SH-SY5Y (cell line): ENCODE results near the gene ZMYND12.

Source experiments
- GATA2 ChIP-seq: IDR thresholded peaks from 2 replicates; pipeline ENCODE4 v1.6.1; 2011; ENCODE audit warnings: mild to moderate bottlenecking, low read depth, low read length
- GATA3 ChIP-seq: IDR thresholded peaks from 2 replicates; pipeline ENCODE4 v1.6.1; 2011; ENCODE audit warnings: low read depth, mild to moderate bottlenecking, low read length, moderate library complexity

DNA sequence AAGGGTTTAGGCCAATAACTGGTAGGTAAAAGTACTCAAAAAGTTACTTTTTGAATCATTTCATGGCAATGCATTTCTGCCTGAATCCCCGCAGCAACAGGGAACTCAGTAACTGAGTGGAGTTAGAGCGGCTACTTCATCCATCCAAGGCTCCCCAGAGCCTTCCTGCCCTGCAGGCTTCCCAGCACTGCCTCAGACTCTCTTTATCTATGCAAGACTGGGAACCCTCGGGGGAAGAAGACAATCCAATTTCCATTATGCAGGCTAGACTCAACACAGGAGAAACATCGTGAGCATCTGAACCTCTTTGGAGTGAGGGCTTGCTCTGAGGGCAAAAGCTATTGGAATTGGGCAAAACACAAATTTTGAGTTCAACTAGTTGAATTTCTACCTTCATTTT is 23.1 kb downstream of the ZMYND12 start:
- TF ChIP-seq GATA2 (no peak), GATA3 (no peak)
